ENCODE data around the gene URAD. TPM values are rescaled to one million over a fixed set of nuclear protein-coding genes. Genes with fewer than 3 reads are reported as not detected.

Gene URAD
- total RNA-seq, 4 donors from 2014 or later = not detected

GRCh38 chr13:27971776-27972477, 16.6 kb downstream of the URAD start:
- Histone ChIP-seq H3K27me3 (peaks cover 0 to 100% (median 62%) of the 10 kb centered on the region in 4 donors), H3K4me1 (peaks cover 10 to 36% (median 31%) of the 10 kb centered on the region in 4 donors), H3K4me3 (no peak overlapping the region), H3K9me3 (no peaks in the 10 kb centered on the region), H3K36me3 (no peaks in the 10 kb centered on the region), H3K27ac (replicated peaks in 1 of 4) (no peak overlapping the region)
- TF ChIP-seq POLR2AphosphoS5 (IDR thresholded peaks at IDR 0.05) (no peak), POLR2A (IDR thresholded peaks at IDR 0.05; ENCODE audit: low read depth) (no peak), EP300 (IDR thresholded peaks at IDR 0.05) (no peak)
- TF ChIP-seq, protein P1, sequence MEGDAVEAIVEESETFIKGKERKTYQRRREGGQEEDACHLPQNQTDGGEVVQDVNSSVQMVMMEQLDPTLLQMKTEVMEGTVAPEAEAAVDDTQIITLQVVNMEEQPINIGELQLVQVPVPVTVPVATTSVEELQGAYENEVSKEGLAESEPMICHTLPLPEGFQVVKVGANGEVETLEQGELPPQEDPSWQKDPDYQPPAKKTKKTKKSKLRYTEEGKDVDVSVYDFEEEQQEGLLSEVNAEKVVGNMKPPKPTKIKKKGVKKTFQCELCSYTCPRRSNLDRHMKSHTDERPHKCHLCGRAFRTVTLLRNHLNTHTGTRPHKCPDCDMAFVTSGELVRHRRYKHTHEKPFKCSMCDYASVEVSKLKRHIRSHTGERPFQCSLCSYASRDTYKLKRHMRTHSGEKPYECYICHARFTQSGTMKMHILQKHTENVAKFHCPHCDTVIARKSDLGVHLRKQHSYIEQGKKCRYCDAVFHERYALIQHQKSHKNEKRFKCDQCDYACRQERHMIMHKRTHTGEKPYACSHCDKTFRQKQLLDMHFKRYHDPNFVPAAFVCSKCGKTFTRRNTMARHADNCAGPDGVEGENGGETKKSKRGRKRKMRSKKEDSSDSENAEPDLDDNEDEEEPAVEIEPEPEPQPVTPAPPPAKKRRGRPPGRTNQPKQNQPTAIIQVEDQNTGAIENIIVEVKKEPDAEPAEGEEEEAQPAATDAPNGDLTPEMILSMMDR (IDR thresholded peaks at IDR 0.05) = no peak
- intact Hi-C loops (cut with DNase I) = no loop called here
- no peak for DNase-seq (ENCODE audit: extremely low spot score)
- WGBS = 59% methylated on average over 6 of the region's 7 CpGs

DNA sequence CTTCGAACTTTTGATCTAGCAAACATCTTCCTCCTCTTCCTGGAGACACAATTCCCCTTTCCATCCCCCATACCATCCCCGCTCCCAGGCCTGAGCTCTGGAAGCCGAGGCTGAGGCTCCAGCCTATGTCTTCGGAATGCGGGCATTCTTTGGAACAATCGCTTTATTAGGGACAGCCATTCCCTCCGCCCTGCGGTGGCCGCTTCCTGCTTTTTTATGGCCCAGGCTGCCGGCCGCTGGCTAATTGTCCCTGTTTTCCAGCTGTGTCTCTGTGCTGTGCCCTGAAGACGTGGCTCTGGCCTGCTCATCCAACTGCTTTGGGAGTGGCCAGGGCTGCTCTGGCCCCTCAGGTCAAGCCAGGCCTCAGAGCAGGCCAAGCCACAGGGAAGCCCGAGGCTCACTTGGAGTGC, 17.3 kb downstream of the URAD start:
- Histone ChIP-seq H3K36me3 (no peaks in the 10 kb centered on the region), H3K27me3 (peaks cover 0 to 100% (median 65%) of the 10 kb centered on the region in 4 donors), H3K4me1 (peaks cover 10 to 43% (median 38%) of the 10 kb centered on the region in 4 donors), H3K9me3 (no peaks in the 10 kb centered on the region), H3K27ac (replicated peaks in 1 of 4) (no peak overlapping the region), H3K4me3 (no peak overlapping the region)
- 55% methylated on average over 12 of the region's 13 CpGs for WGBS
- intact Hi-C loops (cut with DNase I) = no loop called here
- TF ChIP-seq EP300 (IDR thresholded peaks at IDR 0.05) = no peak
- TF ChIP-seq POLR2A (IDR thresholded peaks at IDR 0.05; ENCODE audit: low read depth) = no peak
- no peak for TF ChIP-seq POLR2AphosphoS5 (IDR thresholded peaks at IDR 0.05)
- no peak for DNase-seq (ENCODE audit: extremely low spot score)

- H3K27ac ChIP-seq (replicated peaks in 1 of 4) = no peak overlapping the region
- H3K27me3 ChIP-seq = peaks cover 0 to 100% (median 65%) of the 10 kb centered on the region in 4 donors
- peaks cover 8 to 46% (median 37%) of the 10 kb centered on the region in 4 donors for H3K4me1 ChIP-seq
- H3K4me3 ChIP-seq = no peak overlapping the region
- no peaks in the 10 kb centered on the region for H3K9me3 ChIP-seq
- H3K36me3 ChIP-seq = no peaks in the 10 kb centered on the region
- WGBS = 9% methylated on average over 18 of the region's 53 CpGs
- TF ChIP-seq, protein P1 (IDR thresholded peaks at IDR 0.05) = no peak
- no peak for TF ChIP-seq POLR2A (IDR thresholded peaks at IDR 0.05; ENCODE audit: low read depth)
- TF ChIP-seq EP300 (IDR thresholded peaks at IDR 0.05) = no peak
- no peak for TF ChIP-seq POLR2AphosphoS5 (IDR thresholded peaks at IDR 0.05)
- intact Hi-C loops (cut with DNase I) = no loop called here
- DNase-seq (ENCODE audit: extremely low spot score) = no peak
Observed at GRCh38 chr13:27970382-27971235, 17.9 kb downstream of the URAD start.

GRCh38 chr13:27969866-27970229, 18.6 kb downstream of the URAD start:
- WGBS = 15% methylated on average over 7 of the region's 7 CpGs
- Histone ChIP-seq H3K9me3 (no peaks in the 10 kb centered on the region), H3K4me1 (peaks cover 7 to 43% (median 35%) of the 10 kb centered on the region in 4 donors), H3K27ac (replicated peaks in 1 of 4) (no peak overlapping the region), H3K36me3 (no peaks in the 10 kb centered on the region), H3K4me3 (no peak overlapping the region), H3K27me3 (peaks cover 0 to 100% (median 67%) of the 10 kb centered on the region in 4 donors)
- intact Hi-C loops (cut with DNase I) = no loop called here
- no peak for DNase-seq (ENCODE audit: extremely low spot score)
- TF ChIP-seq EP300 (IDR thresholded peaks at IDR 0.05) (no peak), POLR2A (IDR thresholded peaks at IDR 0.05; ENCODE audit: low read depth) (no peak), POLR2AphosphoS5 (IDR thresholded peaks at IDR 0.05) (no peak)
- TF ChIP-seq, protein P1 (IDR thresholded peaks at IDR 0.05) = no peak
